RWPE2 (cell line): ENCODE measurements around the gene CACNA2D3.
A peak's percentile ranks its signal among the peaks of the same experiment; 100 is the strongest.

ENCODE experiments used
- ATAC-seq: fragments of 200-7000 bp; cut with Tn5 transposase; 3 replicates; pipeline ENCODE4 v1.9.1; 2021; ENCODE audit warnings: low read depth
- DNase-seq: peaks from one replicate; pipeline ENCODE4 v3.0.0-alpha.2; 2020; ENCODE audit warnings: low spot score
- H3K27ac ChIP-seq: fragments of 450-650 bp; 2 replicates; pipeline ENCODE4 v1.5.1; 2017; ENCODE audit warnings: mild to moderate bottlenecking; ENCODE audit not compliant: poor library complexity, severe bottlenecking
- H3K27me3 ChIP-seq: fragments of 250-450 bp; sonication (Bioruptor Pico); 2 replicates; pipeline ENCODE4 v1.5.1; 2021; ENCODE audit warnings: mild to moderate bottlenecking, moderate library complexity; ENCODE audit not compliant: insufficient read depth, poor library complexity, severe bottlenecking
- H3K36me3 ChIP-seq: fragments of 250-450 bp; sonication (Bioruptor Pico); 2 replicates; pipeline ENCODE4 v1.5.1; 2020; ENCODE audit warnings: low read depth, mild to moderate bottlenecking, moderate library complexity
- H3K4me1 ChIP-seq: fragments of 250-450 bp; sonication (Bioruptor Pico); 2 replicates; pipeline ENCODE4 v1.5.1; 2021; ENCODE audit warnings: mild to moderate bottlenecking, moderate library complexity; ENCODE audit not compliant: insufficient read depth, poor library complexity, severe bottlenecking
- H3K4me3 ChIP-seq: fragments of 250-450 bp; sonication (Bioruptor Pico); 2 replicates; pipeline ENCODE4 v1.5.1; 2021; ENCODE audit warnings: mild to moderate bottlenecking, moderate library complexity; ENCODE audit not compliant: severe bottlenecking
- H3K9me3 ChIP-seq: fragments of 250-450 bp; sonication (Bioruptor Pico); 2 replicates; pipeline ENCODE4 v1.5.1; 2021; ENCODE audit warnings: mild to moderate bottlenecking, moderate library complexity; ENCODE audit not compliant: severe bottlenecking
- CTCF ChIP-seq: fragments of 450-650 bp; IDR thresholded peaks from one replicate; pipeline ENCODE4 v1.5.1; 2017; ENCODE audit warnings: mild to moderate bottlenecking, moderate library complexity; ENCODE audit not compliant: poor library complexity, severe bottlenecking

Gene CACNA2D3

DNA sequence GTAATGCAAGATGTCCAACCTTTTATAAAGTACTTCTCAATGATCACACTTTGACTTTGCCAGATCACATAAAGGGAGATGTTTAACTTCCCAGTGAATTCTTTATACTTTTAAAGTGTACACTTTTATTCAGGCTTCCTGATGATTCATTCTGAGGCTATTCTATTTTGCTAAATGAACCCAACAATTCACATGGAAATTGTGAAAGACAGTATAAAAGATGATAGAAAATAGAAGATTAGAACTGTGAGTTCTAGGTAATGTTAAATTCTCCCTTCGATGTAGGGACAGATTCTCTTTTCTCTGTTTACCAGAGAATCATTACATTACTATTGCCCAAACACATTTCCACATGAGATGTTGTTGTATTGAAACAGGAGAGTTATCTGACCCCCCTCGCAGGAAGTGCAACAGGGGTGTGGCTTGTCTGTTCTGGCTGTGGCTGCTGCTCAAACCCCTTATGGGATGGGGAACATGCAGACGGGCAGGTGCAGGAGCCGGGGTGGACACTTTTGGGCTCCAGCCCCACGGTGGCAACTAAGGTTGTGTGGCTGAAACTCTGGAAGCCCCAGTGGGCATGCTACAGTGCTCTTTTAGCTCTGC lies 936.8 kb downstream of the CACNA2D3 start:
- Histone ChIP-seq H3K27me3 (no peaks in the 10 kb centered on the region), H3K4me1 (no peaks in the 10 kb centered on the region), H3K9me3 (peaks cover 2% of the 10 kb centered on the region), H3K36me3 (no peaks in the 10 kb centered on the region), H3K27ac (no peak overlapping the region), H3K4me3 (no peak overlapping the region)
- no peak for TF ChIP-seq CTCF
- DNase-seq (no peak), ATAC-seq (no peak)

GRCh38 chr3:55060896-55061719 lies 938.8 kb downstream of the CACNA2D3 start:
- ATAC-seq, result no peak
- no peak for TF ChIP-seq CTCF
- Histone ChIP-seq H3K9me3 (no peaks in the 10 kb centered on the region), H3K27ac (no peak overlapping the region), H3K4me3 (no peak overlapping the region), H3K36me3 (no peaks in the 10 kb centered on the region), H3K4me1 (no peaks in the 10 kb centered on the region), H3K27me3 (no peaks in the 10 kb centered on the region)
- no peak for DNase-seq

DNA sequence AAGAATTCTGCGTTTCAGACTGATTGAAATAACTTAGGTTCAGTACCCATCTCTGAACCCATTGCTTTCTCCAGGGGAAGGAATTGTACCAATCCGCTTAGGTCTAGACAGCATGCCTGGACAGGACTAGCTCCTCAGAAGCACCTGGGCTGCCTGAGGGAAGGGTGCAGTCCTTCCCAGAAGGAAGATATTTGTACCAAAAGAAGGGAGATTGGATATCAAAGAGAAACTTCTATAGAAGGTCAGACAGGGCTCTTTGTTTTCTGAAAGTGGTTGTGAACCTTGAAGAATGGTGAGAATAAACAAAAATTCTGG lies 939.3 kb downstream of the CACNA2D3 start:
- Histone ChIP-seq H3K36me3 (no peaks in the 10 kb centered on the region), H3K9me3 (no peaks in the 10 kb centered on the region), H3K27me3 (no peaks in the 10 kb centered on the region), H3K27ac (no peak overlapping the region), H3K4me1 (no peaks in the 10 kb centered on the region), H3K4me3 (no peak overlapping the region)
- no peak for TF ChIP-seq CTCF
- peak; percentile 54; the same call in 2 of the 3 replicates for ATAC-seq
- no peak for DNase-seq

DNA sequence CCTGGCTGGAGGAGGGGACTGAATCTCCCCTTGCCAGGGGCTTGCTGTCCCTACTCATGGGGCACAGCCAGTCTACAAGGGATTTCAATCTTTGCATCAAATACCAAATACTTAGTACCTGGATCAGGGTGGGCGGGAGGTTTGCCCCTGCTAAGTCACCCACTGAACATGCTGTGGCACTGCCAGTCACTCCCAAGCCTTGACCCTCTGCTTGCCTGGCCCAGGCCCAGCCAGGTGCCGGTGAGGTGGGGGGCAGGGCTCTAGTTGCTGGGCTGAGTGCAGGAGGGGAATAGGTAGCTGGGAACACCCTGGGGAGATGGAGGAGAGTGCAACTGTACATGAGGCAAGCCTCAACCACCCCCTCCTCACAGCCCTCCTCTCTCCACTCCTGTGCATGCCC lies 941.8 kb downstream of the CACNA2D3 start:
- H3K27ac ChIP-seq, result no peak overlapping the region
- peaks cover 5% of the 10 kb centered on the region for H3K27me3 ChIP-seq
- no peaks in the 10 kb centered on the region for H3K36me3 ChIP-seq
- DNase-seq (no peak), ATAC-seq (no peak)
- H3K4me1 ChIP-seq, result no peaks in the 10 kb centered on the region
- no peak overlapping the region for H3K4me3 ChIP-seq
- H3K9me3 ChIP-seq, result no peaks in the 10 kb centered on the region
- no peak for TF ChIP-seq CTCF

- Histone ChIP-seq H3K27ac (no peak overlapping the region), H3K4me3 (no peak overlapping the region), H3K9me3 (no peaks in the 10 kb centered on the region), H3K4me1 (no peaks in the 10 kb centered on the region), H3K36me3 (no peaks in the 10 kb centered on the region), H3K27me3 (peaks cover 5% of the 10 kb centered on the region)
- no peak for ATAC-seq
- no peak for TF ChIP-seq CTCF
- DNase-seq, result no peak
Measured at GRCh38 chr3:55065331-55065730, 943.0 kb downstream of the CACNA2D3 start.
